NCI-H526 (cell line): Measurements from ENCODE around the gene PLXNA4.
A peak's percentile ranks its signal among the peaks of the same experiment; 100 is the strongest.

ENCODE experiments used
- DNase-seq, 2 experiments: peaks; one replicate each; lab custom pipeline; 2025; lab: John Stamatoyannopoulos, UW

Gene PLXNA4

DNA sequence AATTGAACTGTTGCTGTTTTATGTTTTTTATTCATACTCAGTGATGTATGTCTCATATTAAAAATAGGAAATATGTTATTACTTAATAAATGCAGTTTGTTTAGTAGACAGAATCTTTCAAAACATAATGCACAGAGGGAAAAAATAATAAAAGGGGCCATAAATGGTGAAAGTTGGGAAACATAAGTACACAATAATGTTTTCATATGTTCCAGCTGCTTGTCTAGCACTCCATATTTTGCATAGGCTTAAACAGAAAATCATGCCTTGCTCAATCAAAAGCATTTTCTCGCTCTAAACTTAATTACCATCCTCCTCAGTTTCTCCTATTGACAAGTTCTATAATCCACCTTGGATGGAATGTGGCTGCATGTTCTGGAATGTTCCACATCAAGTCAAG, 333.2 kb downstream of the PLXNA4 start:
- no peak for DNase-seq

DNA sequence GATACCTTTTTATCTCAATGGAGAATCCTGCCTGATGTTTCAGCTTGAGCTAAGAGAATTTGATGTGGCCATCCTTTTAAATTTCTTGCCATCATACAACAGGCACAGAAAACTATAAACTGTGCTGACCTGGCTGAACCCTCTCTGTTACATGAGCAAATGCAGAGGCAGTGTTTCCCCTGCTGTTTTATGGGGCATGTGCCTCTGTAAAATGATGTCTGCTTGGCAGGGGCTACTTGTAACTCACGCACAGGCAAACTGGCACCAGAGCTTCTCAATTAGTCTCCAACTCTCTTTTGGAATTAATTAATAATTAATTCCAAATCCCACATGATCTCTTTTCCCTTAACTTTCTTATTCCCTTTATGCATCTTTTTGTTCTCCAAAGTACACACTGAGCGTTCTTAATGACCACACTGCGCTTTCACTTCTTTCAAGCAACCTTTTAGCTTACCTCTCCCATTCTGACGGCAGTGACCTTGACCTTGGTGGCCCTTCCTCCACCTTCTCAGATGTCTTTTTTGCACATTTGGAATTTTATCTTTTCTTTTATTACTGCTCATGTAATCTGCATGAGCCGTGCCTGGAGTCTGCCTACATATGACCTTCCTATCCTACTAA, 334.0 kb downstream of the PLXNA4 start:
- DNase-seq = no peak

DNA sequence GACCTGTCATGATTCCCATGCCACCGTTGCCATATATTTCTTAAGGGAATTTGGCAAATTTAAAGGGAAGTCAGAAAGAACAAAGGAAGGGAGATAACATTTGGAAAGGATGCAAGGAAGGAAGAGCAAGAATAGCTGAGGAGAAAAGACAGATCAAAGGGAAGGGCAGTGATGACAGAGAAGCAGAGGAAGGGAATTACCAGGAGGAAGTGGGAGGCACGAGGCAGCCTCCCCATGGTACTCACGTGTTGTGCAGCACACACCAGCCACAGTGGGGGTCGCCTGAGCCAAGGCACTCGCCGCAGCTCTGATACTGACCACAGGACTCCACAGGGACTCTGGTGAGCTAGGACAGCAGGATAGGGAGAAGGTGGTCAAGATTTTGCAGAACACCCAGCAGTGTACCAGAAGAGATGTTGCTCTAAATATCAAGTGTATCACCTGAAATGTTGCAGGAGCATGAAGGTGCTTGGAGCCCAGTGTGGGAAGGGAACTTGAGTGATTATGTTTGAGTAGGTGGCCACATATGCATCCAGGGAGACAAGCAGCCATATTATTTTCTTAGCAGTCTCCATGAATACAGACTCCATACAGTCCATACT, 335.3 kb downstream of the PLXNA4 start:
- DNase-seq = no peak

DNA sequence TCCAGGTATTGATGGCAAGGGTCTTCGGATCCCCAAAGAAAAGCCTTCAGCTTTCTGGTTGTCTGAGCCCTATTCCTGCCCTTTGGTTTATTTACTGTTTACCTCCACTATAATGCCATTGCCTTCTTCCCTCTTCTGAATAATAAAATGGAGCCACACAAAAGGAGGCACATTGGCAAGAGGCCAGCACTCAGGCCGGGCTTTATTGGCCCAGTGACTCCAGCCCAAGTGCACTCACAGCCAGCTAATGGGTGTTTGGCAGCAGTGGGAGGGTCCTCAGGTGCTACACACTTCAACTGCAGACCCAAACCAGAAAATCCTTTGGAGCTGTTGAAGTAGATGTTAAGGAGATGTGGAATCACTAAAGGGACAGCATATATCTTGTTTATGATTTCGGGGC, 336.0 kb downstream of the PLXNA4 start:
- DNase-seq = no peak

DNA sequence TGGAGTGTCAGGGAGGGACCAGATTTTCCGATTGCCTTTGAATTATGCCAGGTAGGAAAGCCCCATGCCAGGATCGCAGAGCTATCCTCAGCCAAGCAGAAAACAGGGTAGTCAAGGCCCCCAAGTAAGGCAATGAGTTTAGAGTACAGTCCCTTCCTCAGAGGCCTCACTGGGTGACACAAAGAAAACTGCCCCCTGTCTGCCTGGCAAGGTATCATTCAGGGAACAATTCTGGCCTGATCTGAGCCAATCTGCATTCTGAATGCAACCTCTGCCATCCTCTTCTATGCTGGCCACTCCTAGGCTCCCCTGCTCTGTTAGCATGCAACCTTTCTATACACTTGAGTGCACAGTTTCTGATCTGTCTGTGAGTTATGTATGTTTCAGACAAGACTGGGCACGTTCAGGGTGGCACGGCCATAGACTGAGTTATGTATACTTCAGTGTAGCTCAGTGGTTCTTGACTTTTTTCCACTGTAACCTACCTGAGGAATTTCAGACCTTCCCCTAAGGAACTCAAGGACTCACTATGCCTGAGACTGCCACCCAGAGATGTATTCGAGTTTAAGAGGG, 336.8 kb downstream of the PLXNA4 start:
- peak; percentile 30 to 38 for DNase-seq

DNA sequence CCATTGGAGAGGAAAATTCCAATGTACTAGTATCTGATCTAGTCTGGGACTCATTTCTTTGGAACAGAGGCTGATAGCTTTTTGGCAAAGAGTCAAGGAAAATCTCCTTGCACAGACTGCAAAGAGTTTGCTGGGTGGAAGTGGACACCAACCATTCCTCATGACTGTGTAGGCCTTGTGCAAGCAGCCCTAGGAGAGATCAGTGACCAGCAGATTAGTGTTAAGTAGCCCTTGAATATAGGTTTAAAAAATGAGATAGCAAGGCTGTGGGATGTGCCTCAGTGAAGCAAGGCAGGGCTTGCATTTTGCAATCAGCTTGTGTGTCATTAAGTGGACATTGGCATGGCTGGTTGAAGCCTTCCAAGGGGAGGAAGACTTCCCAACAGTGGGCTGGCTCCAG, 341.6 kb downstream of the PLXNA4 start:
- no peak for DNase-seq

DNA sequence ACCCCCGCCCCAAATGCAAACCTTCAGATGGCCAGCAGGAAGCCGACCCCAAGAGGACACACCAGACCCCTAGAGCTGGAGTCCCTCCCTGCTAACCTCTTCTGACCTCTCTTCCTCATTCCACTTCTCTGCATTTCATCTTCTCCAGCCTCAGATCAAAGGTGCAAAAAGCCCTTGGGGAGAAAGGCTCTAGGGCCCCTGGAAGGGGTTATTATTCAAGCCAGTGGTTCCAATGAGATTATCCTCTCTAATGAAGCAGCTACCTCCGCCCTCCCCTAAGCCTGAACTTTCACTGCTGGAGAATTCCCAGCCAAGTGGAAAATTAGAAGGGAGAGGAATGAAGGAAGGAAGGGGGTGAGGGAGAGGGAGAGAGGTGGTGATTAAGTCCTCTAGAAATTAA, 343.9 kb downstream of the PLXNA4 start:
- no peak for DNase-seq

DNA sequence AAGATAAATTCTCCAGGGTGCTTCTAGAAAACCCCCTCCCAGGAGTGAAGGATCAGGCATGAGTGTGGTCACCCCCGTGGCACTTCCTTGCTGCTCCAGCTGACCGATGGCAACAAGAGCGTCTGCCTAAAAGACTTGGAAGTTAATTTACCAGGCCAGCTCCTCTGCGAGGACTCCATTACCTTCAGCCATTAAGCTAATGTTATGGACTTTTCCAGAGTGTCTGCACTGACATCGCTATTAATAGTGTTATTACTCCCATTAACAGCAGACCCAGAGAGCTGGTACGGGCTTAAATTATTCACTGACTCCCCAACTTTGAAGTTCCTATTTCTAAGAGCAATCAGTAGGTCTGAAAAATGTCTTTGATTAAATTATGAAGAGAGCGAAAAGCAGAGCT, 345.8 kb downstream of the PLXNA4 start:
- no peak for DNase-seq

DNA sequence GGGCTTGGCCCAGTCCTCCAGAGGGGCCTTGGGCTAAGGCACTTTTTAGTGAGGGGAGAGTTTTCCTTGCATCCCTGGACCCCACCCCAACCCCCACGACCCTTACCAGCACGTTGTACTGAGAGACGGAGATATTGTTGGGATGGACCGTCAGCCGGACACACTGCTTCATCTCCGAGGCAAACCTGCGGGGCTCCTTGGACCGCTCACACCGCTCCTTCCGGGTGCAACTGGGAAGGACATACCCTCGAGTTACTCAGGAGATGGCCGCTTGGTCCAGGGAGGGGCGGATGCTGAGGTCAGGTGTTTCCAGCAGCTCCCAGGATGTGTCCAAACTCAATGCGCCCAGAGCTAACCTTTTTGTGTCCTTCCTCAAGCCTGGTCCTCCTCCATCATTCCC, 348.0 kb downstream of the PLXNA4 start:
- no peak for DNase-seq

DNA sequence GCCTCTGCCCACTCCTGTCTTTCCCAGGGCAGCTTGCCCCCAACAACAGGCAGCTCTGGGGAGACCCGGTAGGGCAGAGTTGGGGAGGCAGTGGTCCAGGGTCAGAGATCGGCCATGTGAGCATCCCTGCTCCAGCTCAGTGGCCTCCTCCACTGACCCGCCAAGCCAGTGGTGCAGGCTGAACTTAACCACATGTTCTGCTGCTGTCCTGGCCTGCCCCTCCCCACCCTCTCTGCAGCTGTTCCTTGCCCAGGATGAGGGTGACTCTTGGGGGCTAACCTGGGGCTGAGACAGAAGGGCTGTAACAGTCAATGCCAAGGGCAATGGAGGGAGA, 349.3 kb downstream of the PLXNA4 start:
- no peak for DNase-seq

DNA sequence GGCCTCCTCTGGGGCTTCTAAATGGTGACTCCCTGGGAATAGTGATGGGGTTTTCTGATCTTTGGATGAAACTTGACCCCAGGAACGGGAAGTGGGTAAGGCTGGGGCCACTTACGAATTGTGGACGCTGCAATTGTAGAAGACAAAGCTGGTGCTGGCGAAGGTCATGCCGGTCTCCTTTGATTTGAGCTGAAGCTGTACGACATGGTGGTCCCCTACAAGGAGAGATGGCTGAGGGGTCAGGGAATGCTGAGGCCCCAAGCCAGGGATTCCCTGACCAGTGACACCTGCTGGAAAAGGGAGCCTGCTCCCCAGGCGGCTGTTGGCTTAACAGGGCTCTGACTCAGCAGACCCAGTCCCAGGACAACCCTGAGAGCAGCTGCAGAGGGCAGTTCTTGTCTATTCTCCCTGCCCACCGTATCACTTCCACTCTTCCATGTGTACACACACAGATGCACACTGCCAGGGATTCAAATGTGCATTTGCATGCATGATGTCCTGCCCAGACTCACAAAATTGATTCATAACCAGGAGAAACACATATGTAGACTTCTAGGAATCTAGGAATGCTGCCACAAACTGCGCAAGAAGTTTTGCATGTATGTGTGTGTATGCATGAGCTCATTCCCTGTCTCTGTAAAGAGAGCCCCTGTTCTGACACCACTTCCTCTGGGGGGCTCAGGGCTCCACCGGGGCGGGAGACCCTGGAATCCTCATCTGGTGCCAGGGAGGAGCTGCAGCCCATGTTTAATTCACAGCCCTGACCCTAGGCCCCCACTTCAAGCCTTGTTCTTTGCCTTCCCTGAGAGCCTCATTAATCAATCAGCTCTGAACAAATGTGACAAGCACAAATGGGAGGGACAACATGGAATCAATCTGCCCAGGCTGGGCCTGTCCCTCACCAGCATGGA, 350.0 kb downstream of the PLXNA4 start:
- DNase-seq = peak; percentile 60 to 61

DNA sequence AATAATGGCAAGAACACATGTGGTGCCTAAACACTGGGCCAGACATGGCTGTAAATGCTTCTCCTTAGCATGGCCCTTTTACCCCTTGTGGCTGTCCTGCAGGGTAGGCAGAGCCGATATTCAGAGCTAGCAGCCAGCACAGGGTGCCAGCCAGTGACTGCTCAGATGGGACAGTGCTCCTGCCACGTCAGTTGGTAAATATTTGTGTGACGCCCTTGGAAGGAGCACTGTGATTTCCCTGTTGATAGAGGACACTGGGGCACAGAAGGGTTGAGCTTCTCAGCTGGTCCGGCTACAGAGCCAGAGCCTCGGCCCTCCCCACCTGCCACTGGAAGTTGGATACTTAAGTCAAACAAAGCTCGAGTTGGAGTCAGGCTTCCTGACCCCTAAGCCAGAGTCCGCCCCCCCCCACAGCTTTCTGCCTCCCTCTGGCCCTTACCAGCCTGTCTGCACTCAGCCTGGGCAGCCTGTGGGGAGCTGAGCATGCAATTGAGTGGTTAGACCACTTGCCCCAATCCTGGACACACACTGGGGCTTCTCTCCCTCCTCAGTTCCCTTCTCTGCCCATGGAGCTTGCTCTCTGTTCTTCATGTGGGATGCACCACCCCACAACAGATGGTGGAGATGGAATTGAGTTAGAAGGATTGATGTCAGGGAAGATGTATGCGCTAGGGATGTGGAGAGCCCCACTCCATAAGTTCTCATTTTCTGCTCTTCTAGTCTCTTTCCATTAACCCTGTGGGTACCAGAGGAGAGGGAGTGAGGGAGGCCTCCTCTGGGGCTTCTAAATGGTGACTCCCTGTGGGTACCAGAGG, 350.8 kb downstream of the PLXNA4 start:
- DNase-seq = no peak

DNA sequence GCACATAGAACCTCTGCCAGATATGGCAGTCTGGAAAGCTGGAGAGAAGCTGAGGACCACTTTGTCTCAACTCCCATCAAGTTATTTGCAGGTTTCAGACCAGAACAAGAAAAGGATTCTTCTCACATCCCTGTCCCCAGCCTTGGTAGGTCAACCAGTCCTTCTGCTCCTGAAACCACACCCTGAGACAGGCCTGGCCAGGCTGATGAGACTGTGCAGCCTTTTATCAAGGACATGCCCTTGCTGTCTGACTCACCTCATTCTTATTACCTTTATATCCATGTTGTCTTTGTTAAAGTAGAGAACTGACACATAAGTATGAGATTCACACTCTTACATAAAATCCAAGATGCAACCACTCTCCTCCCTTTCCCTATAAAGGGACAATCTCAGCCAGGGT, 354.9 kb downstream of the PLXNA4 start:
- no peak for DNase-seq

DNA sequence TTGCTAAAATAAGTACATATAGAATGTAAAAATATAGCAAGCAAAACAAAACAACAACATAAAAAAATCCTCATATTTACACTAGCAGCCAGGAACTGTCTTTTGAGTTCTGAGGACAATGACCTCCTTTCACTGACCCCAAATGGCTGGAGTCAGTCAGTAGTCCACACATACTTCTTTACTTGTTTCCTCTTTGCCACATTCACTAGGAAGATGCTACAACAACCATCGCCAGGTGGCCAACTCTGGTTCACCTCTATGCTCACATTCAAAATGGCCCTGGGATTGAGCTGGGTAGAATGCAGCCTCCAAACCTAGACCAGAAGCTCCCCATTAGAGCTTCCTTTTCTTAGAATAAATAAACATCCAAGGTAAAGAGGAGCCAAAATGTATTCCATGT, 356.2 kb downstream of the PLXNA4 start:
- no peak for DNase-seq

DNA sequence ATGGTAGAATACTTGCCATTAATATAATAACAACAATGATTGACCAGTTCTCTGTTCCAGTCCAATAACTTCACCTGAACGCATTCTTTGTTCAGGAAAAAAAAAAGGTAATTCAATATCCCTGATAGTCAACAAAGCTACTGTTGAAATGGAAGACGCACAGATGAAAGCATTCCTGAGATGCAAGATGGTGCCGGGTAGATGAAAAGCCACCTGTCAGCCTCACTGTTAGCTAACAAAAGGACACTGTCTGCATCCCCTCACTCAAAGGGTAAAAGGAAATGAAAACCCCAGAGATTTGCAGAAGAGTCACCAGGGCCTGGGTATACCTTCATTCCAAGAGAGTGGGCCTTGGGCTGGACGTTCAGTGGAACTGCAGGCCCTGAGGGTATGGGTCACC, 357.4 kb downstream of the PLXNA4 start:
- DNase-seq = peak; percentile 71 to 72

DNA sequence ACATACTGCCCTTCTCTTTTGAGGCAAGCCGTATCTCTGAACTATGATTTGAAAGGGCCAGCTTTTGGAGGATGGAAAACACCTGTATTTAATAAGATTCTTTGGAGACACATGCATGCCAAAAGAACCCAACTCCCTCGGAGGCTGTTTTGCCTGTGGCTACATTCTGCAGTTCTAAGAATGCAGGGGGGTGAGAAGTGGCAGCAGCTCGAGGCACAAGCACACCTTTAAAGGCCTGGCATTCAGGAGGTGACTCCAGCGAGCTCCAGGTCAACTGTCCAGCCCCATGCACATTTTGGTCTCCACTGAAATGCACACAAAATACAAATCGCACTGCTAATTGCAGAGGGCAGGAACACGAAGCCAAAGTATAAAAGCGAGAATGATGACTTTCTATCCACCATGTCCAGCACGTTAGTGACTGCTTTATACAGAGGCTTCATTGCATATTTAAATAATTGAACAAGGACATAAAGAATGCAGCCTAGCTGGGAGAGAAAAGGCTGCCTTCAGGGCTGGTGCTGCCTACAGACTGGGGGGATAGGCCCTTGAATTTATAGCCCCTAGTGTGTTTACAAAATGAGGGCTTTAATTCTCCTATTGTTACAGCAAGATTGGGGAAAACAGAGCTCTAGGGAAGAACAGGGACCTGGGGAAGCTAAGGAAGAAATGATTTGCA, 359.3 kb downstream of the PLXNA4 start:
- DNase-seq = no peak

DNA sequence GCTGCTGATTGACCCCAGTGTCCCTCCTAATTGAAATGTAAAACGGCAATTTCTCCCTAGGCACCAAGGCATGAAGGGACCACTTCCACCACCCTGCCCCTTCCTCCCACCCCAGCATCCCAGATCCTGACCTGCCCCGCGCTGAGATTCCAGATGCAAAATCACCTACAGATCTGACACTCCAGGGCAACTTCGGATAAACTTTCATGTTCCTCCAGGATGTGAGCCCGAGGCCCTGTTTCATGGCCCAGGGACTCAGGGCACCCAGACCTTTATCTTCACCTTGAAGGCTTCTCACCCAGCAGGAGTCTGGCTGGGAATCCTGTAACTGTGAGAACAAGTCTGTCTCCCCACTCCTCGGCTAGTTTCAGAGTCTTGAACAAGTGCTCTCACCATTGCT, 361.8 kb downstream of the PLXNA4 start:
- DNase-seq = no peak

DNA sequence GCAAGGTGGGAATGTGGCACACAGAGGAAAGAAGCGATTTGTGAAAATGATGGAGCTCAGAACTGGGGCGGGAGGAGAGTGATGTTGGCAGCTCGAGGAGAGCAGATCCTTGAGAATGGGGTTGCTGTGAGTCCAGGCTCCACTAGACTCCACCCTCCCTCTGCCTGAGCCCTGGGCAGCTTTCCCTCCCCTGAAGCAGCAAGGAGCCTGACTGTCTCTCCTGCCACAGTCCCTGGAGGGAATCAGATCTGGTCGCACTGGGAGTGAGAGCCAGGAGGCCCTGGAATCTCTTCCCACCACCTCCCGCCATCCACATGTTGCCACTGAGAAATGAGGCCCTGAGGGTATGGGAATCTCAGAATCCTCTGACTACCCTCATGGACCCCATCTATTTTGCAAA, 362.7 kb downstream of the PLXNA4 start:
- no peak for DNase-seq

DNA sequence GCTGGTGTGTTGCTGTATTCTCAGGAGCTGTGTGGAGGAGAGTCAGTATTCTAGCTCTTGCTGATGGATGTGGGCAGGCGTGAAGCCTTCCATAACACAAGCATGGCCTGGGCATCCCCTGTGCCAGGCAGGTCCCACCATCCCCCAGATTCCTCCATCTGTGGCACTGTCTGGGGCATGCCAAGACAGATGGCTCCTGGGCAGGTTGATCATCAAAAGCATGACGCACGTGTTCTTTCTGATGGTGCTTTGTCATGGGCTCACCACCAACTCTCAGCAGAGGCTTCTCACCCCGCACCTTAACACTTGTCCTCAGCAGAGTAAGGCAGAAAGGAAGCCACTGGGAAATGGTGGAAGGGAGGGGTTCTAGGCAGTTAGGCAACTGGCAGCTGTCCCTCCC, 364.3 kb downstream of the PLXNA4 start:
- no peak for DNase-seq

DNA sequence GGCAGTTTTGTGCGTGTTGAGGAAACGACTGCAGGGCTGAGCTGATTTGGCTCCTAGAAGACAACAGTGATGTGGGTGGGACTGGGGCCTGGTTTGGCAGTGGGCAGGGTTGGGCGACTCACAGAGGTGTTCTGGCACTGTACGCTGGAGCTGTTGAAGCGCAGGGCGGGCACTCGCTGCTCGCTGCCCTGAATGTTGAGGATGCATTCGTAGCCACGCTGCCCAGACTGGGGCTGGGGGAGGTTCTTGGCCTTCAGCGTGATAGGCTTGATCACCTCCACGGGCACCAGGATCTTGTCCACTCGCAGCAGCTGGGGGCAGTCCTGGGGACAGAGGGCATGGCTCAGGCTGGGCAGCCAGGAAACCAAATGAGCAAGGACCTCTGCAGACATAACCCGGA, 365.4 kb downstream of the PLXNA4 start:
- no peak for DNase-seq

DNA sequence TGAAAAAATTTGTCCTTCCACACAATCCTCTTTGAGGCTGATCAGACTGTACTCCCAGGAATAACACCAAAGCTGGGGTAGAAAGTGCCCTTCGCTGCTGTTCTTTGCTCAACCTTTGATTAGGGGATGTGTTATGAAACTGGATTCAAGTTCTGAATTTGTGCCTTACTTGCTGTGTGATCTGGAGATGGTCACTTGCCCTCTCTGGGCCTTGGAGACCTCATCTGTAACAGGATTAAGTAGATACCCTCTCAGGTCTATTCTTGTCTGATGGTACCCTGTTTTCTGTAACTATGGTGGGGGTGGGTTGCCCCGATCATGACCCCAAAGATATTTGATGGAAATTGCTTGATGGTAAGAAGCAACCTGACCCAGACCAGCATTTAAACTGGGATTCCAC, 368.5 kb downstream of the PLXNA4 start:
- no peak for DNase-seq

DNA sequence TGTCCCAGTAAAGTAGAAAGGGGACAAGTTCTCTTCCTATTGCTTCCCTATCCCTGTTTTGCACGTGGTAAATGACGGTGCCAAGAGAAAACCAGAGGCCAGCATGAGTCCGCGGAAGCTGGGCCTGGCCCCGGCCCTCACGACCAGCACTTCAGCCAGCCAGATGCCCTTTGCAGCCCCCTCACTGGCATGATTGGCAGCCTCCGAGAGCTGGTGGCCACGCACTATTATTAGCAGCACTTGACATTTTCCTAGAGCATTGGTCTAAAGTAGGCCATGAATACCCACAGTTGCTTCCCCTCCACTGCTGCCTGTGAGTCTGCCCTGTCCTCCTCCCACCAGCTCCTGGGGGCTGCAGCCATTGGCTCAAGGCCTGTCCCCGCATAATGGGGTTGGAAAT, 369.1 kb downstream of the PLXNA4 start:
- DNase-seq = no peak
